IMR-90 (cell line): Measurements from ENCODE around the gene GPR183.

ENCODE experiments used
- CHD1 ChIP-seq: IDR thresholded peaks from 2 replicates; pipeline ENCODE4 v1.6.1; 2012; ENCODE audit warnings: low read depth, low read length, improper control_type of control experiment
- FOS ChIP-seq: fragments of 150-350 bp; IDR thresholded peaks from 2 replicates; pipeline ENCODE4 v1.6.1; 2016; ENCODE audit warnings: low read depth, low read length
- MXI1 ChIP-seq: IDR thresholded peaks from 2 replicates; pipeline ENCODE4 v1.6.1; 2012; ENCODE audit warnings: low read depth, mild to moderate bottlenecking, low read length, moderate library complexity, borderline replicate concordance
- NFE2L2 ChIP-seq: fragments of 150-350 bp; IDR thresholded peaks from 2 replicates; pipeline ENCODE4 v1.6.1; 2016; ENCODE audit warnings: low read depth, mild to moderate bottlenecking, low read length
- POLR2A ChIP-seq: IDR thresholded peaks from 2 replicates; pipeline ENCODE4 v1.6.1; 2012; ENCODE audit warnings: mild to moderate bottlenecking, low read depth, low read length
- RAD21 ChIP-seq: IDR thresholded peaks from 2 replicates; pipeline ENCODE4 v1.6.1; 2012; ENCODE audit warnings: low read length, improper control_type of control experiment
- RFX5 ChIP-seq: IDR thresholded peaks from 2 replicates; pipeline ENCODE4 v1.8.0; 2012; ENCODE audit warnings: low read depth, mild to moderate bottlenecking, low read length, moderate library complexity
- TF ChIP-seq, protein P1 (sequence below): conservative IDR thresholded peaks from 2 replicates; pipeline ENCODE4 v1.5.1; 2012; ENCODE audit warnings: mild to moderate bottlenecking, low read depth, low read length, improper control_type of control experiment
- TF ChIP-seq, protein P2 (sequence below): fragments of 150-350 bp; IDR thresholded peaks from 2 replicates; pipeline ENCODE4 v1.6.1; 2016; ENCODE audit warnings: low read depth, mild to moderate bottlenecking, low read length, moderate library complexity, borderline replicate concordance

DNA sequence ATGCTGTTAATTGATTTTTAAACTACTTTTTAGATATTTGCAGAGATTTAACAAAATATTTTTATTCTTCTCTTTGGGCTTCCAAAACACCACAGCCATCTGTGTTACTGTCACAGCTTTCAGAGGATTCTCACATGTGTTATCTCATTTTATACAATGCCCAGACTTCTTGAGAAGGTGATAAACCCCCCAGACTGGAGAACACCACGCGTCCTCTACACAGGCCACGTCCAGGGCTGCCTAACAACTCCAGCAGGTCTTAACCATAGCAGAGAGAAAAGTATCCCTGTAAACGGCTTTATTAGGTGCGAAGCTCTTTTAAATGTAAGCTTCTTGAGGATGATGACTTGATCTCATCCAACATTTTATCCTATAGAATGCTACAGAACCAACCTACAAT lies 2.0 kb downstream of the GPR183 start:
- no peak for TF ChIP-seq NFE2L2
- TF ChIP-seq, protein P1, sequence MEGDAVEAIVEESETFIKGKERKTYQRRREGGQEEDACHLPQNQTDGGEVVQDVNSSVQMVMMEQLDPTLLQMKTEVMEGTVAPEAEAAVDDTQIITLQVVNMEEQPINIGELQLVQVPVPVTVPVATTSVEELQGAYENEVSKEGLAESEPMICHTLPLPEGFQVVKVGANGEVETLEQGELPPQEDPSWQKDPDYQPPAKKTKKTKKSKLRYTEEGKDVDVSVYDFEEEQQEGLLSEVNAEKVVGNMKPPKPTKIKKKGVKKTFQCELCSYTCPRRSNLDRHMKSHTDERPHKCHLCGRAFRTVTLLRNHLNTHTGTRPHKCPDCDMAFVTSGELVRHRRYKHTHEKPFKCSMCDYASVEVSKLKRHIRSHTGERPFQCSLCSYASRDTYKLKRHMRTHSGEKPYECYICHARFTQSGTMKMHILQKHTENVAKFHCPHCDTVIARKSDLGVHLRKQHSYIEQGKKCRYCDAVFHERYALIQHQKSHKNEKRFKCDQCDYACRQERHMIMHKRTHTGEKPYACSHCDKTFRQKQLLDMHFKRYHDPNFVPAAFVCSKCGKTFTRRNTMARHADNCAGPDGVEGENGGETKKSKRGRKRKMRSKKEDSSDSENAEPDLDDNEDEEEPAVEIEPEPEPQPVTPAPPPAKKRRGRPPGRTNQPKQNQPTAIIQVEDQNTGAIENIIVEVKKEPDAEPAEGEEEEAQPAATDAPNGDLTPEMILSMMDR: no peak
- TF ChIP-seq MXI1: no peak
- TF ChIP-seq, protein P2, sequence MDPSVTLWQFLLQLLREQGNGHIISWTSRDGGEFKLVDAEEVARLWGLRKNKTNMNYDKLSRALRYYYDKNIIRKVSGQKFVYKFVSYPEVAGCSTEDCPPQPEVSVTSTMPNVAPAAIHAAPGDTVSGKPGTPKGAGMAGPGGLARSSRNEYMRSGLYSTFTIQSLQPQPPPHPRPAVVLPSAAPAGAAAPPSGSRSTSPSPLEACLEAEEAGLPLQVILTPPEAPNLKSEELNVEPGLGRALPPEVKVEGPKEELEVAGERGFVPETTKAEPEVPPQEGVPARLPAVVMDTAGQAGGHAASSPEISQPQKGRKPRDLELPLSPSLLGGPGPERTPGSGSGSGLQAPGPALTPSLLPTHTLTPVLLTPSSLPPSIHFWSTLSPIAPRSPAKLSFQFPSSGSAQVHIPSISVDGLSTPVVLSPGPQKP: no peak
- no peak for TF ChIP-seq FOS
- TF ChIP-seq RAD21: no peak
- TF ChIP-seq POLR2A: no peak
- no peak for TF ChIP-seq RFX5
- TF ChIP-seq CHD1: no peak
